Measurements from ENCODE around the gene SLX9. TPM values are rescaled to one million over a fixed set of nuclear protein-coding genes. Genes with fewer than 3 reads are reported as not detected.

The SLX9 gene
- total and polyA plus RNA-seq, 8 donors: 10.5 to 21.7 (median 13.6) TPM

GRCh38 chr21:44907966-44908895, 31.6 kb upstream of the SLX9 start:
- H3K9me3 ChIP-seq: no peaks in the 10 kb centered on the region
- no peak overlapping the region for H3K4me3 ChIP-seq
- peak in 1 of 6 donors; percentile 45 for DNase-seq
- H3K36me3 ChIP-seq: no peaks in the 10 kb centered on the region
- peaks cover 6 to 16% (median 9%) of the 10 kb centered on the region in 3 donors for H3K4me1 ChIP-seq
- H3K27ac ChIP-seq: peak overlapping the region in 1 of 4 donors; percentile 10
- intact Hi-C loops (cut with DNase I): no loop called here
- FAIRE-seq: no peak
- 50 to 57% methylated on average over 25 of the region's 25 CpGs for WGBS, 2 donors
- H3K27me3 ChIP-seq: no peaks in the 10 kb centered on the region
- no peak for TF ChIP-seq CTCF (IDR thresholded peaks at IDR 0.05)
- ATAC-seq: peak in 2 of 4 donors; percentile 13 to 24

GRCh38 chr21:44908908-44909307, 30.9 kb upstream of the SLX9 start:
- intact Hi-C loops (cut with DNase I): no loop called here
- no peaks in the 10 kb centered on the region for H3K27me3 ChIP-seq

GRCh38 chr21:44909719-44910118, 30.1 kb upstream of the SLX9 start:
- H3K4me1 ChIP-seq: peaks cover 6 to 16% (median 9%) of the 10 kb centered on the region in 3 donors
- no peak for TF ChIP-seq CTCF (IDR thresholded peaks at IDR 0.05)

More at GRCh38 chr21:44908908-44909307, 30.9 kb upstream of the SLX9 start:
- Histone ChIP-seq H3K4me3 (no peak overlapping the region), H3K27ac (no peak overlapping the region), H3K36me3 (no peaks in the 10 kb centered on the region), H3K4me1 (peaks cover 6 to 16% (median 9%) of the 10 kb centered on the region in 3 donors), H3K9me3 (no peaks in the 10 kb centered on the region)
- ATAC-seq (no peak), DNase-seq (peak in 1 of 6 donors; percentile 42), FAIRE-seq (no peak)
- TF ChIP-seq CTCF (IDR thresholded peaks at IDR 0.05): no peak
- WGBS, 2 donors: 79 to 92% methylated on average over 21 of the region's 21 CpGs

GRCh38 chr21:44910229-44911067, 29.4 kb upstream of the SLX9 start:
- no peak for TF ChIP-seq CTCF (IDR thresholded peaks at IDR 0.05)
- Histone ChIP-seq H3K27ac (no peak overlapping the region), H3K9me3 (no peaks in the 10 kb centered on the region), H3K4me3 (no peak overlapping the region), H3K4me1 (peaks cover 6 to 16% (median 9%) of the 10 kb centered on the region in 3 donors), H3K36me3 (no peaks in the 10 kb centered on the region), H3K27me3 (no peaks in the 10 kb centered on the region)
- DNase-seq: peak in 2 of 6 donors; percentile 39 to 72
- ATAC-seq: peak in 2 of 4 donors; percentile 2 to 3
- no peak for FAIRE-seq
- intact Hi-C loops (cut with DNase I): no loop called here
- 60 to 63% methylated on average over 27 of the region's 27 CpGs for WGBS, 2 donors

More at GRCh38 chr21:44909719-44910118, 30.1 kb upstream of the SLX9 start:
- Histone ChIP-seq H3K27ac (no peak overlapping the region), H3K27me3 (no peaks in the 10 kb centered on the region), H3K9me3 (no peaks in the 10 kb centered on the region), H3K4me3 (no peak overlapping the region), H3K36me3 (no peaks in the 10 kb centered on the region)
- ATAC-seq: no peak
- no peak for FAIRE-seq
- intact Hi-C loops (cut with DNase I): no loop called here
- no peak for DNase-seq
- WGBS, 2 donors: 90 to 91% methylated on average over 9 of the region's 9 CpGs
